Germinal center (tissue), 1 donor: ENCODE data around the gene CYSTM1.

ENCODE experiments used
- DNase-seq: peaks from one replicate; pipeline ENCODE4 v3.0.0; 2012; ENCODE audit warnings: mixed read lengths, low spot score

The CYSTM1 gene

GRCh38 chr5:140174465-140175366, at the start of gene CYSTM1:
Gene CYSTM1, plus strand, starts transcription at chr5:140175188. Its CDS starts 19,278 bp downstream, at chr5:140194466.
- DNase-seq = peak; percentile 94

- no peak for DNase-seq
These were observed 49.4 kb upstream of the CYSTM1 start, which contains the start of gene IGIP for GRCh38 chr5:140125637-140126036. Gene IGIP, plus strand, starts transcription at chr5:140125937. Its CDS starts 2,540 bp downstream, at chr5:140128477.

GRCh38 chr5:140126315-140127012, 48.5 kb upstream of the CYSTM1 start:
- no peak for DNase-seq

GRCh38 chr5:140128376-140128775, 46.6 kb upstream of the CYSTM1 start:
- no peak for DNase-seq

GRCh38 chr5:140130949-140131733, 43.8 kb upstream of the CYSTM1 start:
- no peak for DNase-seq

GRCh38 chr5:140131967-140132409, 43.0 kb upstream of the CYSTM1 start:
- no peak for DNase-seq

GRCh38 chr5:140133514-140134167, 41.3 kb upstream of the CYSTM1 start:
- DNase-seq = no peak

GRCh38 chr5:140134277-140134935, 40.6 kb upstream of the CYSTM1 start:
- DNase-seq = no peak

- no peak for DNase-seq
These were observed 39.9 kb upstream of the CYSTM1 start for GRCh38 chr5:140135127-140135526.

- DNase-seq = no peak
These were observed 38.4 kb upstream of the CYSTM1 start for GRCh38 chr5:140136624-140137023.

GRCh38 chr5:140140435-140140834, 34.6 kb upstream of the CYSTM1 start:
- no peak for DNase-seq

GRCh38 chr5:140141241-140141640, 33.7 kb upstream of the CYSTM1 start:
- no peak for DNase-seq

GRCh38 chr5:140142246-140142645, 32.7 kb upstream of the CYSTM1 start:
- DNase-seq = no peak

- no peak for DNase-seq
These were observed 32.1 kb upstream of the CYSTM1 start for GRCh38 chr5:140142856-140143255.

GRCh38 chr5:140143521-140144258, 31.3 kb upstream of the CYSTM1 start:
- DNase-seq = no peak

GRCh38 chr5:140145256-140145655, 29.7 kb upstream of the CYSTM1 start:
- DNase-seq = no peak

- peak; percentile 68 for DNase-seq
These were observed 29.0 kb upstream of the CYSTM1 start for GRCh38 chr5:140145818-140146522.

- DNase-seq = no peak
These were observed 28.5 kb upstream of the CYSTM1 start for GRCh38 chr5:140146523-140146842.

GRCh38 chr5:140147460-140147859, 27.5 kb upstream of the CYSTM1 start:
- no peak for DNase-seq

GRCh38 chr5:140148508-140148907, 26.5 kb upstream of the CYSTM1 start:
- DNase-seq = no peak
